GM19043 (cell line): ENCODE measurements around the gene KCTD15.

Experiments used
- ATAC-seq: cut with Tn5 transposase; IDR thresholded peaks from one replicate; pipeline ENCODE4 v1.9.1; 2021; ENCODE audit warnings: low read depth; ENCODE audit not compliant: unreplicated experiment

Gene KCTD15

GRCh38 chr19:33841685-33842084 is 45.0 kb downstream of the KCTD15 start:
- no peak for ATAC-seq

DNA sequence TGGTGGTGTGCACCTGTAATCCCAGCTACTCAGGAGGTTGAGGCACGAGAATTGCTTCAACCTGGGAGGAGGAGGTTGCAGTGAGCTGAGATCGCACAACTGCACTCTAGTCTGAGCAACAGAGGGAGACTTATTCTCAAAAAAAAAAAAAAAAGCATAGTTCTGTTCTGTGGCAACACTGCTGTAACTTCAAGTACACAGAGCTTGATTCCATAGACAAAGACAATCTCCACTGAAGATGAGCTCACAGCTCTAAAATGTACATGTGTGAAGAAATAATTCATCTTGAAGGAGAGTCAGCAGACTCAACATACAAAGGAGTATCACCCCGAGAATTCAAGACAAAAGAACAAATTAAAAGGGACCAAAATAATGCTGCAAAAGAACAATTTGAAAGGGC is 47.8 kb downstream of the KCTD15 start:
- no peak for ATAC-seq

GRCh38 chr19:33845498-33845897 is 48.8 kb downstream of the KCTD15 start:
- ATAC-seq, result no peak

GRCh38 chr19:33849551-33850147 is 53.0 kb downstream of the KCTD15 start:
- ATAC-seq, result no peak

DNA sequence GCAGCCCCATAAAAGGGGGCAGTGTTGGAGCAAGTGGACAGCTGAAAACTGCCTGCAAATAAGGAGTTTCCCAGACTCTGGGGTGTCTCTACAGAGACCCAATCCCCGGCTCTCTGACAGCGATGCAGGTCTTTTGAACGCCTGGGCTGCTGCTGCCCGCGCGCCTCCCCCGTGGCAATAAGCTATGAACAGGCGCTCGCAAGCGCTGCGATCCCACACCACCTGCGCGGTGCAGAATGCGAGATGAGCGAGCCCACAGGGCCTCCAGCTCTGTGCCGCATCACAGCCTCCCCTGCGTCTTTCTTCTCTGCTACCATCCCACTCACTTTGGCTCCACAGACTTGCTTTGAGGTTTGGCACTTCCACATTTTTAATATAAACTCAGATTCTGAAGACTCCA is 62.3 kb downstream of the KCTD15 start:
- ATAC-seq, result no peak

DNA sequence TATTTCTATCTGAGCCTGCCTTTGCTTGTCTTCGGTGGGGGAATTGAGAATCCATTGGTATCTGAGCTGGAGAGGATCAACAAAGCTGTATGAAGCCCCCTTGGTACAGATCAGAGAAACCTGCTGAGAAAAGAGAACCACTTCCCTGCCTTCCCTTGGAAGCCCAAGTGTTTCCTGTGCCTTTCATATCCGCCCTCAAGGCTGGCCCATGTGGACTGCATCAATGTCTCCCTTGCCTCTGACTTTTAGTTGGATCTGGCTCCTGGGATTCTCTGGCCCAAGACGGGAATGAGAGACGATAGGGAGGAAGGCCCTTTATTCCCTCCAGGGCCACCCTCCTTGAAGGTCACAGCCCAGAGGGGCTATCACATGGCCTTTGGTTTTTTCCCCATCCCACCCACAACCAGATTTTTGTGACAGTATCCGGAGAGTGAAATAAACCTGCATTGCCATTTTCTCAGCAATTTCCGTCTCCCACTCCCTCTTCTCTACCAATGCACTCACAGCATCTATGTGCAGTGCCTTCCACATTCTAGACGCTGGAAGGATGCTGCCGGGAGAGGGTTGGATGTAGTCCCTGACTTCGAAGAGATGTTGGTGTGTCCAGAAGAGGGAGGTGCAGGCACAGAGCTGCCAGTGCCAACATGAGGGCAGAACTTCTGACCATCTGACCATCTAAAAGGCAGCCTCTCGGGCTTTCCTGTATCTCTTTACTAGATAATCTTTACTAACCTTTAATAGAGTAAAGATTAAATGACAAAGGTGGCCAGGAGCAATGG is 63.8 kb downstream of the KCTD15 start:
- ATAC-seq, result no peak

- ATAC-seq, result no peak
Measured at GRCh38 chr19:33861950-33862349, 65.3 kb downstream of the KCTD15 start.

DNA sequence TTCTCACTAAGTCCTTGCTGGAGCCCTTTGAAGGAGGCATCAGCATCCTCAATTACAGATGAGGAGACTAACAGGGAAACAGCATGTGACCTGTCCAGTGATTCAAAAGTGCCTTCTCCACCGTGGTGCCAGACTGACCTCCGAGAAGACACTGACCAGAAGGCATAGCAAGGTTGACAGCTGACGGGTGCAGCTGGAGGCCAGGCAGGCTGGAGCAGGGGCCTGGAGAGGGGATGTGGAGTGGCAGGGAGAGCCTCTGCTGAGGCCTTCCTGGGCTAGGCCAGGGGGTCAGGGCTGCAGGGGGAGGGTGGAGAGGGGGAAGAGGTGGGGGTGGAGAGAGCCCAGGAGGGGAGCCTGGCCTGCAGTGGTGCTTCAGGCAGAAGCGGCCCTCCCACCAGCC is 66.3 kb downstream of the KCTD15 start:
- ATAC-seq, result no peak

GRCh38 chr19:33863436-33863835 is 66.8 kb downstream of the KCTD15 start:
- no peak for ATAC-seq

DNA sequence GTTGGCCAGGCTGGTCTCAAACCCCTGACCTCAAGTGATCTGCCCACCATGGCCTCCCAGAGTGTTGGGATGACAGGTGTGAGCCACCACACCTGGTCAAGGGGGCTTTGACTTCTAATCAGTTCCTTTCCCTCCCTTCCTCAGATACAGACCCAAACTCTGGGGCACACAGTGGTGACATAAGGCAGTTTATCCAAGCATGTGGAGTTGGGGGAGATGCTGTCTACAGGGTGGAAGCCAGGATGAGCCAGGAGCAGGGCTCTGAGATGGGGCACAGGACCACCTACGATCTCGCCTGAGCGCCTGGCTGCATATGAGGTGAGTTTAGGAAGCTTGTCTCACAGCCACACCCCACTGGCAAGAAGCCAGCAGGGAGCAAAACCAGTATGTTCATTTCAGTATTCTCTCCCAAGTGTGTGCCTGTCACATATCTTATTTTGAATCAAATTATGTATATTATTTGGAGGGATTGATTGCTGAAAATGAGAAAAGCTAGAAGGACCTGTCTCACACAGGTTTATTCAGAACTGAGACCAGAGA is 67.7 kb downstream of the KCTD15 start:
- no peak for ATAC-seq

DNA sequence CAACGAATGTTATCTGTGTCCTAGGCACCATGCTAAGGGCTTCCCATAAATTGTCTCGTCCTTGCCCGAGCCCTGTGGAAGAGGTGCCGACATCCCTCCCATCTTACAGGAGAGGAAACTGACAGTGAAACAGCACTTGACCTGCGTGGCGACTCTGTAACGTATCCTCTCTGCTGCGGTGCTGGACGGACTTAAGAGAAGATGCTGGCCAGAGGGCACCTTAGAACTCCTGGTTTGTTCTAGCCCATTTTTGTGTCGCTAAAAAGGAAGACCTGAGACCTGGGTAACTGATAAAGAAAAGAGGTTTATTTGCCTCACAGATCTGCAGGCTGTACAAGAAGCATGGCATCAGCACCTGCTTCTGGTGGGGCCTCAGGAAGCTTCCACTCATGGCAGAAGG is 68.6 kb downstream of the KCTD15 start:
- ATAC-seq, result no peak
